ENCODE results near the gene COX19. TPM values are rescaled to one million over a fixed set of nuclear protein-coding genes. Genes with fewer than 3 reads are reported as not detected.

The COX19 gene
- total and polyA plus RNA-seq, 2 of the 13 experiments (the other 11 are each of a cell fraction or from before 2014, with no cell fraction given): 11.5 to 21.7 TPM

DNA sequence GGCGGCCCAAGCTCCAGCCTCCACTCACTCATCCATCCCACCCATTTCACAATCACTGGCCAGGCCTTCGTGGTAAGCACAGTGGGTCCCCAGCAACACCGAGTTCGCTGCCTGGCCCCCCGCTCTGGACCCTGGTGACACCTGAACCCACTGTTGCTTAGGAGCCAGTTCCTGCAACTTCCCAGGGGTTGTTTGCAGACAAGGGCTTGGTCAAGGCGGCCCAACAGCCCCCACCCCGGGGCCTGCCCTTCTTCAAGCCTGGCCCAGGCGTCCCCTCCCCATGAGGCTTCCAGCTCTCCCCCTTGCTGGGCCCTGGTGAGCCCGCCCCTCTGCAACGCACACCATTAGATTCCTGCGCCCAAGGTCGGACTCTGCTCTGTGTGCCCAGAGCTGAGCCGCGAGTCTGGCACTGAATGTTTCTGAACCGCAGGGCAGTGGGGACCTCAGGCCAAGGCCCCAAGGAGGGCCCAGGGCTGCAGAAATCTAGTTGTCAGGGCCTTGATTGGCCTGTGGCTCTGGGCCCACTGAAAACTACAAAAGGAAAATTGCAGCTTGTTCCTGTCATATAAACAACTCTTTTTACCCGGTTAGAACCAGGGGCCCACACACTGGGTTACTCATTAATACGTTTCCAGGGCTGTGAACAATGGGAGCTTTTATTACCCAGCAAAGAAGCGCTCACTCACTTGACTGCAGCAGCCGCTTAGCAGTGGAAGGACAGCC is 2.1 kb upstream of the COX19 start (continued):
- TF ChIP-seq ZNF782 (CRISPR knock-in tag; IDR thresholded peaks at IDR 0.05; ENCODE audit: borderline replicate concordance) (0 out of 2 replicates have a peak, but pooled peaks have one; percentile 62), ZNF12 (CRISPR knock-in tag; IDR thresholded peaks at IDR 0.05) (peak; percentile 27; the same call in 1 of the 2 replicates), HNF4A (CRISPR knock-in tag; IDR thresholded peaks at IDR 0.05) (peak; percentile 94), ZNF790 (CRISPR knock-in tag; IDR thresholded peaks at IDR 0.05; ENCODE audit: borderline replicate concordance) (peak; percentile 81; the same call in 1 of the 2 replicates), BORCS8-MEF2B (CRISPR knock-in tag; IDR thresholded peaks at IDR 0.05) (peak; percentile 65; the same call in 1 of the 2 replicates), THAP11 (CRISPR knock-in tag; IDR thresholded peaks at IDR 0.05) (peak; percentile 77), ONECUT2 (CRISPR knock-in tag; IDR thresholded peaks at IDR 0.05) (peak; percentile 32; the same call in 1 of the 2 replicates), ZBTB38 (CRISPR knock-in tag; IDR thresholded peaks at IDR 0.05) (peak; percentile 80), SMYD3 (CRISPR knock-in tag; IDR thresholded peaks at IDR 0.05) (peak; percentile 72; the same call in 1 of the 2 replicates), ZFYVE20 (CRISPR knock-in tag; IDR thresholded peaks at IDR 0.05; ENCODE audit: borderline replicate concordance, low read depth) (no peak), KDM2A (CRISPR knock-in tag; IDR thresholded peaks at IDR 0.05; ENCODE audit: borderline replicate concordance, low read depth) (peak; percentile 84), ZSCAN29 (CRISPR knock-in tag; conservative IDR thresholded peaks at IDR 0.05) (peak; percentile 66), HIVEP1 (CRISPR knock-in tag; IDR thresholded peaks at IDR 0.05) (peak; percentile 95), MEIS1 (CRISPR knock-in tag; IDR thresholded peaks at IDR 0.05; ENCODE audit: borderline replicate concordance) (peak; percentile 8; the same call in 1 of the 2 replicates), TOE1 (CRISPR knock-in tag; IDR thresholded peaks at IDR 0.05) (no peak; the same call in 1 of the 2 replicates), NR2F1 (CRISPR knock-in tag; IDR thresholded peaks at IDR 0.05) (peak in 1 of 2 experiments; percentile 67; a peak in 1 of 4 replicates), ZBTB21 (CRISPR knock-in tag; IDR thresholded peaks at IDR 0.05) (no peak), DMAP1 (CRISPR knock-in tag; IDR thresholded peaks at IDR 0.05) (peak; percentile 80; the same call in 1 of the 2 replicates)
- TF ChIP-seq, protein P1, sequence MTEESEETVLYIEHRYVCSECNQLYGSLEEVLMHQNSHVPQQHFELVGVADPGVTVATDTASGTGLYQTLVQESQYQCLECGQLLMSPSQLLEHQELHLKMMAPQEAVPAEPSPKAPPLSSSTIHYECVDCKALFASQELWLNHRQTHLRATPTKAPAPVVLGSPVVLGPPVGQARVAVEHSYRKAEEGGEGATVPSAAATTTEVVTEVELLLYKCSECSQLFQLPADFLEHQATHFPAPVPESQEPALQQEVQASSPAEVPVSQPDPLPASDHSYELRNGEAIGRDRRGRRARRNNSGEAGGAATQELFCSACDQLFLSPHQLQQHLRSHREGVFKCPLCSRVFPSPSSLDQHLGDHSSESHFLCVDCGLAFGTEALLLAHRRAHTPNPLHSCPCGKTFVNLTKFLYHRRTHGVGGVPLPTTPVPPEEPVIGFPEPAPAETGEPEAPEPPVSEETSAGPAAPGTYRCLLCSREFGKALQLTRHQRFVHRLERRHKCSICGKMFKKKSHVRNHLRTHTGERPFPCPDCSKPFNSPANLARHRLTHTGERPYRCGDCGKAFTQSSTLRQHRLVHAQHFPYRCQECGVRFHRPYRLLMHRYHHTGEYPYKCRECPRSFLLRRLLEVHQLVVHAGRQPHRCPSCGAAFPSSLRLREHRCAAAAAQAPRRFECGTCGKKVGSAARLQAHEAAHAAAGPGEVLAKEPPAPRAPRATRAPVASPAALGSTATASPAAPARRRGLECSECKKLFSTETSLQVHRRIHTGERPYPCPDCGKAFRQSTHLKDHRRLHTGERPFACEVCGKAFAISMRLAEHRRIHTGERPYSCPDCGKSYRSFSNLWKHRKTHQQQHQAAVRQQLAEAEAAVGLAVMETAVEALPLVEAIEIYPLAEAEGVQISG (CRISPR knock-in tag; IDR thresholded peaks at IDR 0.05): peak; percentile 82
- TF ChIP-seq, protein P2, sequence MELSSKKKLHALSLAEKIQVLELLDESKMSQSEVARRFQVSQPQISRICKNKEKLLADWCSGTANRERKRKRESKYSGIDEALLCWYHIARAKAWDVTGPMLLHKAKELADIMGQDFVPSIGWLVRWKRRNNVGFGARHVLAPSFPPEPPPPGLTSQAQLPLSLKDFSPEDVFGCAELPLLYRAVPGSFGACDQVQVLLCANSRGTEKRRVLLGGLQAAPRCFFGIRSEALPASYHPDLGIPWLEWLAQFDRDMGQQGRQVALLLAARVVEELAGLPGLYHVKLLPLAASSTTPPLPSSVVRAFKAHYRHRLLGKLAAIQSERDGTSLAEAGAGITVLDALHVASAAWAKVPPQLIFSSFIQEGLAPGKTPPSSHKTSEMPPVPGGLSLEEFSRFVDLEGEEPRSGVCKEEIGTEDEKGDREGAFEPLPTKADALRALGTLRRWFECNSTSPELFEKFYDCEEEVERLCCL (CRISPR knock-in tag; IDR thresholded peaks at IDR 0.05; ENCODE audit: borderline replicate concordance): no peak
- TF ChIP-seq, protein P3, sequence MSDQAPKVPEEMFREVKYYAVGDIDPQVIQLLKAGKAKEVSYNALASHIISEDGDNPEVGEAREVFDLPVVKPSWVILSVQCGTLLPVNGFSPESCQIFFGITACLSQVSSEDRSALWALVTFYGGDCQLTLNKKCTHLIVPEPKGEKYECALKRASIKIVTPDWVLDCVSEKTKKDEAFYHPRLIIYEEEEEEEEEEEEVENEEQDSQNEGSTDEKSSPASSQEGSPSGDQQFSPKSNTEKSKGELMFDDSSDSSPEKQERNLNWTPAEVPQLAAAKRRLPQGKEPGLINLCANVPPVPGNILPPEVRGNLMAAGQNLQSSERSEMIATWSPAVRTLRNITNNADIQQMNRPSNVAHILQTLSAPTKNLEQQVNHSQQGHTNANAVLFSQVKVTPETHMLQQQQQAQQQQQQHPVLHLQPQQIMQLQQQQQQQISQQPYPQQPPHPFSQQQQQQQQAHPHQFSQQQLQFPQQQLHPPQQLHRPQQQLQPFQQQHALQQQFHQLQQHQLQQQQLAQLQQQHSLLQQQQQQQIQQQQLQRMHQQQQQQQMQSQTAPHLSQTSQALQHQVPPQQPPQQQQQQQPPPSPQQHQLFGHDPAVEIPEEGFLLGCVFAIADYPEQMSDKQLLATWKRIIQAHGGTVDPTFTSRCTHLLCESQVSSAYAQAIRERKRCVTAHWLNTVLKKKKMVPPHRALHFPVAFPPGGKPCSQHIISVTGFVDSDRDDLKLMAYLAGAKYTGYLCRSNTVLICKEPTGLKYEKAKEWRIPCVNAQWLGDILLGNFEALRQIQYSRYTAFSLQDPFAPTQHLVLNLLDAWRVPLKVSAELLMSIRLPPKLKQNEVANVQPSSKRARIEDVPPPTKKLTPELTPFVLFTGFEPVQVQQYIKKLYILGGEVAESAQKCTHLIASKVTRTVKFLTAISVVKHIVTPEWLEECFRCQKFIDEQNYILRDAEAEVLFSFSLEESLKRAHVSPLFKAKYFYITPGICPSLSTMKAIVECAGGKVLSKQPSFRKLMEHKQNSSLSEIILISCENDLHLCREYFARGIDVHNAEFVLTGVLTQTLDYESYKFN (CRISPR knock-in tag; conservative IDR thresholded peaks at IDR 0.05): peak; percentile 98
